Testis (tissue), 3 donors: ENCODE results near the gene SEZ6. TPM values are rescaled to one million over a fixed set of nuclear protein-coding genes. Genes with fewer than 3 reads are reported as not detected.

Experiments
- DNase-seq: peaks from one replicate; pipeline ENCODE4 v3.0.0-alpha.2; 2019
- H3K27ac ChIP-seq, 2 donors: fragments of 200-600 bp; sonication (generic); one replicate each; pipeline ENCODE4 v1.5.1; 2019
- H3K27me3 ChIP-seq: fragments of 200-600 bp; sonication (generic); one replicate; pipeline ENCODE4 v1.5.1; 2019
- H3K36me3 ChIP-seq: fragments of 200-600 bp; sonication (generic); one replicate; pipeline ENCODE4 v1.5.1; 2017; ENCODE audit warnings: low read depth; ENCODE audit errors: missing control alignments
- H3K4me1 ChIP-seq: fragments of 200-600 bp; sonication (generic); one replicate; pipeline ENCODE4 v1.5.1; 2019
- H3K4me3 ChIP-seq, 2 donors: fragments of 200-600 bp; sonication (generic); one replicate each; pipeline ENCODE4 v1.5.1; 2017 to 2019
- H3K9me3 ChIP-seq: fragments of 200-600 bp; sonication (generic); one replicate; pipeline ENCODE4 v1.5.1; 2017
- POLR2A ChIP-seq: fragments of 450-650 bp; IDR thresholded peaks from one replicate; pipeline ENCODE4 v1.6.1; 2017; ENCODE audit warnings: antibody characterized with exemption, mild to moderate bottlenecking, moderate library complexity
- WGBS, 2 donors: methylation state at CpG; one replicate each; pipeline ENCODE4 v1.1.5; 2018; 5-methylcytosine and 5-hydroxymethylcytosine counted together
- intact Hi-C: fragments of 100-400 bp; cut with DNase I; formaldehyde crosslinking; loops from one replicate; pipeline ENCODE4 v1.15.1; 2023; ENCODE audit warnings: low total_unique reads
- polyA plus RNA-seq: library from polyadenylated mRNA; stranded (reverse); fragments of 350-450 nt; fragmentation: Illumina TruSeq; extraction: RNeasy Lipid Tissue Mini Kit (QIAGEN cat#74804); gene quantifications from one replicate; pipeline ENCODE4 v1.2.3, GENCODE V29; 2014; ENCODE audit warnings: low read depth, low replicate concordance; ENCODE audit not compliant: insufficient read depth
- total RNA-seq, 2 donors: library from RNA; depleted of rRNA; stranded (reverse); fragments of >200 nt; gene quantifications; one replicate each; pipeline ENCODE4 v1.2.3, GENCODE V29; 2016
- TF ChIP-seq, protein P1 (sequence below), 3 experiments: fragments of 450-650 bp in 2 of 3; fragments of 200-600 bp in 1 of 3; sonication (generic) in 1 of 3; IDR thresholded peaks; one replicate each; pipeline ENCODE4 v1.5.1; 2016 to 2019; ENCODE audit warnings: antibody characterized with exemption in 3 of 3, mild to moderate bottlenecking in 2 of 3, moderate library complexity in 1 of 3

Gene SEZ6
- total and polyA plus RNA-seq, 3 donors from 2014 or later: 0.53 to 2.1 (median 0.79) TPM

- Histone ChIP-seq H3K36me3 (no peaks in the 10 kb centered on the region), H3K4me1 (no peaks in the 10 kb centered on the region), H3K27me3 (no peaks in the 10 kb centered on the region), H3K27ac (no peak overlapping the region), H3K9me3 (no peaks in the 10 kb centered on the region), H3K4me3 (no peak overlapping the region)
- 65 to 66% methylated on average over 11 of the region's 11 CpGs for WGBS, 2 donors
- DNase-seq: no peak
- TF ChIP-seq, protein P1, sequence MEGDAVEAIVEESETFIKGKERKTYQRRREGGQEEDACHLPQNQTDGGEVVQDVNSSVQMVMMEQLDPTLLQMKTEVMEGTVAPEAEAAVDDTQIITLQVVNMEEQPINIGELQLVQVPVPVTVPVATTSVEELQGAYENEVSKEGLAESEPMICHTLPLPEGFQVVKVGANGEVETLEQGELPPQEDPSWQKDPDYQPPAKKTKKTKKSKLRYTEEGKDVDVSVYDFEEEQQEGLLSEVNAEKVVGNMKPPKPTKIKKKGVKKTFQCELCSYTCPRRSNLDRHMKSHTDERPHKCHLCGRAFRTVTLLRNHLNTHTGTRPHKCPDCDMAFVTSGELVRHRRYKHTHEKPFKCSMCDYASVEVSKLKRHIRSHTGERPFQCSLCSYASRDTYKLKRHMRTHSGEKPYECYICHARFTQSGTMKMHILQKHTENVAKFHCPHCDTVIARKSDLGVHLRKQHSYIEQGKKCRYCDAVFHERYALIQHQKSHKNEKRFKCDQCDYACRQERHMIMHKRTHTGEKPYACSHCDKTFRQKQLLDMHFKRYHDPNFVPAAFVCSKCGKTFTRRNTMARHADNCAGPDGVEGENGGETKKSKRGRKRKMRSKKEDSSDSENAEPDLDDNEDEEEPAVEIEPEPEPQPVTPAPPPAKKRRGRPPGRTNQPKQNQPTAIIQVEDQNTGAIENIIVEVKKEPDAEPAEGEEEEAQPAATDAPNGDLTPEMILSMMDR (IDR thresholded peaks at IDR 0.05): no peak
- TF ChIP-seq POLR2A: no peak
- intact Hi-C loops: no loop called here
Measured at GRCh38 chr17:28992625-28993600, 12.9 kb downstream of the SEZ6 start.

DNA sequence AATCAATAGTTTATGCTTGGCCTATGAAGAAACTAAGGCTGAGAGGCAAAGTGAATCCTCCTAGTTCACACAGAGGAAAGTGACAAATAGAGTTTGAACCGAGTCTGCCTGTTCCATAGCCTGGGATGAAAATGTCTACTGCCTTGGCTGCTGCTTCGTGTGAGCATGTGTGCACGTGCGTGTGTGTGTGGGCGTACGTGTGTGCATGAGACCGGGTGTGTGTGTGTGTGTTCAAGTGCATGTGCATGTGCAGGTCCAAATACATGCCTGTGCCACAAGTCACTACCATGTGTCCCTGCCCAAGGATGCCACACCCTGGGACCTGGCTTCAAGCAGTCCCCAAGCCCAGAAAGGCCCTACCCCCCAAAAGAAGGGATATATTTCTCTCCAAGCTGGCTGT, 13.6 kb downstream of the SEZ6 start:
- H3K27ac ChIP-seq: no peak overlapping the region
- intact Hi-C loops: no loop called here
- no peaks in the 10 kb centered on the region for H3K9me3 ChIP-seq
- no peak overlapping the region for H3K4me3 ChIP-seq
- no peaks in the 10 kb centered on the region for H3K27me3 ChIP-seq
- no peaks in the 10 kb centered on the region for H3K4me1 ChIP-seq
- 68 to 81% methylated on average over 5 to 7 of the region's 7 CpGs for WGBS, 2 donors
- DNase-seq: no peak
- TF ChIP-seq, protein P1 (IDR thresholded peaks at IDR 0.05): no peak
- no peak for TF ChIP-seq POLR2A
- no peaks in the 10 kb centered on the region for H3K36me3 ChIP-seq

GRCh38 chr17:28991779-28992178, 14.1 kb downstream of the SEZ6 start:
- intact Hi-C loops: no loop called here
- H3K4me1 ChIP-seq: no peaks in the 10 kb centered on the region

DNA sequence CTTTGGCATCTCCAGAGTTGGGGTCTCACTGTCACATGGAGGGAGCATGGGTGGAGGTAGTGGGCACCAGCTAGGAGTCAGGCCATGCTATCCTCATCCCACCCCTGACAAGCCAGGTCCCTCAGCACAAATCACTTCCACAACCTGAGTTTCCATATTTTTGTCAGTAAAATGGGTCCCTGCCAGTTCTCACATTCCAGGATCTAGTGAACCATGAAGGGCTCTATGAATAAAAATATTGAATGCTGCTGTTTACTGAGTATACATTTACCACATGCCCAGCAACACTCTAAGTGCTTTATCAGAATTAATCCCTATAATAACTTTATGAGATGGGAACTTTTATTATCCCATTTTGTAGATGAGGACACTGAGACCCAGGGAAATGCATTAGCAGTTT, 16.8 kb downstream of the SEZ6 start:
- H3K4me3 ChIP-seq: no peak overlapping the region
- H3K27me3 ChIP-seq: no peaks in the 10 kb centered on the region
- H3K27ac ChIP-seq: no peak overlapping the region
- no peaks in the 10 kb centered on the region for H3K9me3 ChIP-seq
- no peak for TF ChIP-seq POLR2A
- TF ChIP-seq, protein P1 (IDR thresholded peaks at IDR 0.05): no peak
- H3K4me1 ChIP-seq: no peaks in the 10 kb centered on the region
- H3K36me3 ChIP-seq: no peaks in the 10 kb centered on the region
- no peak for DNase-seq
- intact Hi-C loops: no loop called here

More at GRCh38 chr17:28991779-28992178, 14.1 kb downstream of the SEZ6 start:
- no peak for DNase-seq
- Histone ChIP-seq H3K4me3 (no peak overlapping the region), H3K27ac (no peak overlapping the region), H3K9me3 (no peaks in the 10 kb centered on the region), H3K36me3 (no peaks in the 10 kb centered on the region), H3K27me3 (no peaks in the 10 kb centered on the region)
- 75 to 76% methylated on average over 6 to 8 of the region's 8 CpGs for WGBS, 2 donors
- TF ChIP-seq, protein P1 (IDR thresholded peaks at IDR 0.05): no peak
- no peak for TF ChIP-seq POLR2A

- H3K27ac ChIP-seq: no peak overlapping the region
- no peaks in the 10 kb centered on the region for H3K9me3 ChIP-seq
- TF ChIP-seq, protein P1 (IDR thresholded peaks at IDR 0.05): no peak
- no peak for TF ChIP-seq POLR2A
- WGBS, 2 donors: 86 to 100% methylated on average over 1 of the region's 1 CpG
- H3K4me1 ChIP-seq: no peaks in the 10 kb centered on the region
- no peaks in the 10 kb centered on the region for H3K36me3 ChIP-seq
- no peaks in the 10 kb centered on the region for H3K27me3 ChIP-seq
- intact Hi-C loops: no loop called here
- no peak for DNase-seq
- H3K4me3 ChIP-seq: no peak overlapping the region
Measured at GRCh38 chr17:28988475-28988874, 17.4 kb downstream of the SEZ6 start.
